Measurements from ENCODE around the gene WWOX. TPM values are rescaled to one million over a fixed set of nuclear protein-coding genes. Genes with fewer than 3 reads are reported as not detected.

Gene WWOX
- total RNA-seq, 2 experiments from 2014 or later, result 19.1 to 23.7 TPM

- ChIA-PET POLR2A (no interaction called here), CTCF (no interaction called here)
- DNase-seq, result no peak
- Mint-ChIP-seq H3K27ac (no peak overlapping the region), H3K4me3 (no peak overlapping the region), H3K4me1 (ENCODE audit: low read depth) (no peaks in the 10 kb centered on the region), H3K9me3 (peaks cover 16% of the 10 kb centered on the region), H3K36me3 (ENCODE audit: low read depth) (peaks cover 13% of the 10 kb centered on the region), H3K27me3 (no peaks in the 10 kb centered on the region)
- no peak for ATAC-seq
- intact Hi-C loops (cut with micrococcal nuclease), result no loop called here
- no peak for TF ChIP-seq CTCF (IDR thresholded peaks at IDR 0.05)
Observed at GRCh38 chr16:78413651-78414050, 314.2 kb downstream of the WWOX start.

GRCh38 chr16:78415013-78415412 is 315.6 kb downstream of the WWOX start:
- no peak overlapping the region for H3K4me3 Mint-ChIP-seq
- CTCF ChIA-PET, result no interaction called here
- H3K27ac Mint-ChIP-seq, result no peak overlapping the region
- peaks cover 16% of the 10 kb centered on the region for H3K9me3 Mint-ChIP-seq
- H3K27me3 Mint-ChIP-seq, result no peaks in the 10 kb centered on the region
- TF ChIP-seq CTCF (IDR thresholded peaks at IDR 0.05), result no peak
- H3K36me3 Mint-ChIP-seq (ENCODE audit: low read depth), result peaks cover 11% of the 10 kb centered on the region
- intact Hi-C loops (cut with micrococcal nuclease), result no loop called here
- no peak for ATAC-seq
- no peaks in the 10 kb centered on the region for H3K4me1 Mint-ChIP-seq (ENCODE audit: low read depth)
- POLR2A ChIA-PET, result no interaction called here
- peak; percentile 19 for DNase-seq

- no peak for ATAC-seq
- TF ChIP-seq CTCF (IDR thresholded peaks at IDR 0.05), result no peak
- Mint-ChIP-seq H3K4me3 (no peak overlapping the region), H3K9me3 (peaks cover 16% of the 10 kb centered on the region), H3K27ac (no peak overlapping the region), H3K36me3 (ENCODE audit: low read depth) (peaks cover 11% of the 10 kb centered on the region), H3K4me1 (ENCODE audit: low read depth) (no peaks in the 10 kb centered on the region), H3K27me3 (no peaks in the 10 kb centered on the region)
- POLR2A ChIA-PET, result no interaction called here
- intact Hi-C loops (cut with micrococcal nuclease), result no loop called here
- CTCF ChIA-PET, result no interaction called here
- no peak for DNase-seq
Observed at GRCh38 chr16:78415669-78416068, 316.2 kb downstream of the WWOX start.

GRCh38 chr16:78416400-78416799 is 316.9 kb downstream of the WWOX start:
- no peak for TF ChIP-seq CTCF (IDR thresholded peaks at IDR 0.05)
- Mint-ChIP-seq H3K27me3 (no peaks in the 10 kb centered on the region), H3K4me1 (ENCODE audit: low read depth) (no peaks in the 10 kb centered on the region), H3K27ac (no peak overlapping the region), H3K9me3 (peaks cover 16% of the 10 kb centered on the region), H3K36me3 (ENCODE audit: low read depth) (peaks cover 11% of the 10 kb centered on the region), H3K4me3 (no peak overlapping the region)
- DNase-seq (no peak), ATAC-seq (no peak)
- intact Hi-C loops (cut with micrococcal nuclease), result no loop called here
- ChIA-PET CTCF (interaction anchor here (0.9 to 1.1 kb wide), 2 partner anchors 21 to 23 kb away, joined by 3 read pairs; no protein-coding TSS in a partner anchor), POLR2A (no interaction called here)

- Mint-ChIP-seq H3K4me1 (ENCODE audit: low read depth) (no peaks in the 10 kb centered on the region), H3K27me3 (no peaks in the 10 kb centered on the region), H3K4me3 (no peak overlapping the region), H3K36me3 (ENCODE audit: low read depth) (peaks cover 1% of the 10 kb centered on the region), H3K27ac (no peak overlapping the region), H3K9me3 (no peaks in the 10 kb centered on the region)
- intact Hi-C loops (cut with micrococcal nuclease), result no loop called here
- TF ChIP-seq CTCF (IDR thresholded peaks at IDR 0.05), result no peak
- DNase-seq, result no peak
- CTCF ChIA-PET, result no interaction called here
- POLR2A ChIA-PET, result interaction anchor here (0.6 kb wide), 1 partner anchor 214 kb away, joined by 3 read pairs; no protein-coding TSS in a partner anchor
- ATAC-seq, result no peak
Observed at GRCh38 chr16:78421181-78421708, 321.8 kb downstream of the WWOX start.

Measured in activated CD8-positive, alpha-beta T cell treated with anti-CD3 and anti-CD28 coated beads for 36 hours (primary cell).